NB4 (cell line): ENCODE results near the gene IFIT1B.
A peak's percentile ranks its signal among the peaks of the same experiment; 100 is the strongest.

Source experiments
- DNase-seq: peaks from one replicate; pipeline ENCODE4 v3.0.0; 2010; ENCODE audit warnings: low read depth
- H3K4me3 ChIP-seq: one replicate; pipeline ENCODE4 v1.5.1; 2011; ENCODE audit warnings: mild to moderate bottlenecking, low read depth, low read length, moderate library complexity
- CTCF ChIP-seq: IDR thresholded peaks from one replicate; pipeline ENCODE4 v1.5.1; 2012; ENCODE audit warnings: low read depth, low read length
- MAX ChIP-seq: IDR thresholded peaks from 2 replicates; pipeline ENCODE4 v1.6.1; 2011; ENCODE audit warnings: low read depth, low read length
- MYC ChIP-seq: IDR thresholded peaks from 2 replicates; pipeline ENCODE4 v1.6.1; 2011; ENCODE audit warnings: low read depth, low read length
- POLR2A ChIP-seq: IDR thresholded peaks from 2 replicates; pipeline ENCODE4 v1.6.1; 2011; ENCODE audit warnings: mild to moderate bottlenecking; ENCODE audit not compliant: insufficient read length; ENCODE audit errors: extremely low read depth

The IFIT1B gene

DNA sequence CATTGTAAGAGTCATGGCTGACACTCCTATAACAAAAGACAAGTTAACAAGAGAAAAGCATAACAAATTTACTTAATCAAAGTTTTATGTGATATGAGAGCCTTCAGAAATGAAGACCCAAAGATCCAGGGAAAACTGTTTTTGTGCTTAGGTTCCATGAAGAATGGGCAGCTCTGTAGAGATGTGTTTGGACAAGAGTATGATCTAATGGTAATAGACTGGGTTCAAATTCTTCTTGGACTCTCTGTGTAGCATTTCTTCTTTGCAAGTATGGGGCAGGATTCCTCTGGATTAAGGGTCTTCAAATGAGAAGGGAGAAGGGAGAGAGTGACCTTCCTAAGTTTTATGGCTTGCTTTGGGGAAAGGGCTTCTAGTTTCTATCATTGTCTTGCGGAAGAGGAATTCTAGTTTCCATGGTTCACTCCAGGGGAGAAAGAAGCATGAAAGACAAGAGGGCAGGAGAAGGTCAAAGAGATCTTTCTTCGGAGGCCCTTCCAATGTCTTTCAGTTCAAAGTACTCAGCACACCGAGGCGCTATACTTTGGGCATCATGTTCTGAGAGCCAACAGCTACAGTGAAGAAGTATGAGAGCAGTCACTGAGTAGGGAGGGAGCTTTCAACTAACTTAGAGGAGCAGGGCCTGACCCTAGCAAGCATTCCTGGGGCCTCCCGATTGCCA, 34.6 kb upstream of the IFIT1B start:
- DNase-seq = no peak
- no peak for TF ChIP-seq CTCF
- TF ChIP-seq POLR2A = no peak
- no peak for TF ChIP-seq MYC
- no peak for TF ChIP-seq MAX
- no peak overlapping the region for H3K4me3 ChIP-seq

DNA sequence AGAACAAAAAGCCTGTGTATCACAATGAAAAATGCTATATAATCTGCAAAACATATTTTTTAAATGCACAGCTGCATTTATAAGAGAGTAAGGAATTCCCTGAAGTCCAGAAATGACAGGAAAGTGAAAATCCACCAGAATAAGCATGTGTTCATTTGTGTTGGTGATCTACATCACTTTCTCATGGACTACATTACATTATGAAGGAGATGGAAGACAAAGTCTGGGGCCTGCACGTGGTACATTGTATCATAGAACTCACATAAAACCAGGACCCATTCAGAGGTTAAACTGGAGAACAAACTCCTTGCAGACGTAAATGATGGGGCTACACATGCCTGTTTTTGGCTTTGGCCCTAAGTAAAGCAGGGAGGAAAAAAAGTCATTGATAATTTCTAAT, 33.7 kb upstream of the IFIT1B start:
- no peak overlapping the region for H3K4me3 ChIP-seq
- no peak for DNase-seq
- TF ChIP-seq MYC (no peak), CTCF (no peak), MAX (no peak), POLR2A (no peak)

DNA sequence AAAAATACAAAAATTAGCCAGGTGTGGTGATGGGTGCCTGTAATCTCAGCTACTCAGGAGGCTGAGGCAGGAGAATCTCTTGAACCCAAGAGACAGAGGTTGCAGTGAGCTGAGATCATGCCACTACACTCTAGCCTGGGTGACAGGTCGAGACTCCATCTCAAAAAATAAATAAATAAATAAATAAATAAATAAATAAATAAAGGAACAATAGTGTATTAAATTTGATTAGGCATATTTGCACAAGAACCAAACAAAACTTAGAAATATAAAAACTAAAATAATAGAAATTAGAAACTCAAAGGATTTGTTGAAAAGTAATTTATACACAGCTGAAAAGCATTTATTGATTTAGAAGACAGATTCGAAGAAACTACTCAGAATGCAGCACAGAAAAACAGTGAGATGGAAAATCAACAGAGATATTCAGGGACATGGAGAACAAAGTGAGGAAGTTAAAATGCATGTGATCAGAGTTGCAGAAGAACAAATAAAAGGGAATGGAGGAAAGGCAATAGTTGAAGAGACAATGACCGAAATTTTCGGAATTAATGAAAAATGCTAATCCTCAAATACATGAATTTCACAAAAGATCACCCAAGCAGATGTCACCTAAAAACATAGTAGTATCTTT, 32.4 kb upstream of the IFIT1B start:
- no peak for DNase-seq
- TF ChIP-seq MYC (no peak), MAX (no peak), POLR2A (no peak), CTCF (no peak)
- H3K4me3 ChIP-seq = no peak overlapping the region

DNA sequence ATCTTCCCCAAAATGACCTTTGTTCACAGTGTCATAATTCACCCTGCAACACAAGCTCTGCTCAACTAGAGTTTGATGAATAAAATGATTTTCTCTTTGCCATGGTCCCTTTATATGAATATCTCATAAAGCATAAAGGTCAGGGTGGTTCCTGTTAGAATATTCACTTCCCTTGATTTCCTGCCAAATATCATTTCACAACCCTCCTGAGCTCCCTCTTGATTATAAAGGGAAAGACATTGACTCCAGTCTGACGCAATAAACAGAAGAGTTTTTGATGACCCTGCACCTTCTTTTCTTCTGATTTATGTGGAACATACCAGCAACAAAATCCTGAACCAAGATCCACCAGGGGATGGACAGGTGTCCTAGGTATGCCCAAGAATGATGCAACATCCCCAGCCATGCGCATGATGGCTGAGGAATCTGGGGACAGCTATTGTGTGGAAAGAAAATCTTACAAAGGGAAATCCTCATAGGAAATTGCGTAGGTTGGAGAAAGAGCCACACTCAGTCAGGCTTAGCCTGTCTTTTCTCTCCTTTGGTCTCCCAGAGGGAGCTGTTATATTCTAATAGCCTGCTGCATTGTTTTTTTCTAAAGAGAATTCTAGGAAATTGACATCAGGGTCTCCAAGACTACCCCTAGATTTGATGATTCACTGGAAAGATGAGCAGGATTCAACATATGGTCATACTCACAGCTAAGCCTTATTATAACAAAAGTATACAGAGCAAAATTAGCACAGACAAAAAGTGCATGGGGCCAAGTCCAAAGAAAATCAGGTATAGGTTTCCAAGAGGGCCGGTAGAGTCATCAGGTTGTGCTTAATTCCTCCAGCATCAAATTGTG, 31.2 kb upstream of the IFIT1B start:
- no peak overlapping the region for H3K4me3 ChIP-seq
- TF ChIP-seq MYC (no peak), POLR2A (no peak), MAX (no peak), CTCF (no peak)
- peak; percentile 38 for DNase-seq

- H3K4me3 ChIP-seq = no peak overlapping the region
- TF ChIP-seq CTCF (no peak), MYC (no peak), POLR2A (no peak), MAX (no peak)
- peak; percentile 20 for DNase-seq
These were observed 30.0 kb upstream of the IFIT1B start for GRCh38 chr10:89347701-89348457.
